IgD-negative memory B cell (primary cell): ENCODE measurements around the gene MEGF11. TPM values are rescaled to one million over a fixed set of nuclear protein-coding genes. Genes with fewer than 3 reads are reported as not detected.
A peak's percentile ranks its signal among the peaks of the same experiment; 100 is the strongest.
"Not testable (repeated sequence)": the region's sequence is repeated elsewhere in the genome, so short reads cannot be mapped to it uniquely, and the experiment has no call there.

Experiments used
- H3K27ac Mint-ChIP-seq, 3 donors: one replicate each; pipeline ENCODE4 v1.8.0; 2020 to 2022; ENCODE audit warnings: mild to moderate bottlenecking in 3 of 3, mixed read lengths in 3 of 3, moderate library complexity in 1 of 3
- H3K27me3 Mint-ChIP-seq: one replicate; pipeline ENCODE4 v1.8.0; 2021; ENCODE audit warnings: mixed read lengths
- H3K36me3 Mint-ChIP-seq: one replicate; pipeline ENCODE4 v1.8.0; 2020; ENCODE audit warnings: mild to moderate bottlenecking, mixed read lengths
- H3K4me1 Mint-ChIP-seq, 3 donors: one replicate each; pipeline ENCODE4 v1.8.0; 2020 to 2022; ENCODE audit warnings: mixed read lengths in 3 of 3, mild to moderate bottlenecking in 1 of 3
- H3K4me3 Mint-ChIP-seq, 4 donors: one replicate each; pipeline ENCODE4 v1.8.0; 2020 to 2022; ENCODE audit warnings: mild to moderate bottlenecking in 4 of 4, mixed read lengths in 4 of 4, moderate library complexity in 3 of 4
- H3K9me3 Mint-ChIP-seq, 3 donors: one replicate each; pipeline ENCODE4 v1.8.0; 2020 to 2021; ENCODE audit warnings: mixed read lengths in 3 of 3, mild to moderate bottlenecking in 1 of 3
- polyA plus RNA-seq: library from polyadenylated mRNA; unstranded; fragments of 300-500 nt; fragmentation: Illumina TruSeq; gene quantifications from one replicate; pipeline ENCODE4 v1.2.3, GENCODE V29; 2021

Gene MEGF11
- polyA plus RNA-seq, 1 donor from 2014 or later, result 0.41 TPM

DNA sequence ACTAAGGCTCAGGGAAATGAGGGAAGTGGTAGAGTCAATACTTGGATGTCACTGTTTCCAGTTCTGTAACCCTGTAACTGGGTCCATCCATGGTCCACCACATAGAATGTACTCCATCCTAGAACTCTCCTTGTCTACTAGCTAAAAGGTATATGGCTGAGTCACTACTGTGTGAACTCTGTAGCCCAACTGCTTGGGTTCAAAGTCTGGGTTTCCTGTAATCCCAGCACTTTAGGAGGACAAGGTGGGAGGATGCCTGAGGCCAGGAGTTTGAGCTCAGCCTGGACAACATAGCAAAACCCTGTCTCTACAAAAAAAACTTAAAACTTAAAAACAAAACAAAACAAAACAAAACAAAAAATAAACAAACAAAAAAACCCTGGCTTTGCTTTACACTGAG lies 34.5 kb upstream of the MEGF11 start:
- Mint-ChIP-seq H3K9me3 (no peaks in the 10 kb centered on the region), H3K36me3 (no peaks in the 10 kb centered on the region), H3K4me1 (peaks cover 14 to 23% (median 18%) of the 10 kb centered on the region in 3 donors), H3K27me3 (no peaks in the 10 kb centered on the region), H3K27ac (peak overlapping the region in 1 of 3 donors; percentile 70), H3K4me3 (no peak overlapping the region)

DNA sequence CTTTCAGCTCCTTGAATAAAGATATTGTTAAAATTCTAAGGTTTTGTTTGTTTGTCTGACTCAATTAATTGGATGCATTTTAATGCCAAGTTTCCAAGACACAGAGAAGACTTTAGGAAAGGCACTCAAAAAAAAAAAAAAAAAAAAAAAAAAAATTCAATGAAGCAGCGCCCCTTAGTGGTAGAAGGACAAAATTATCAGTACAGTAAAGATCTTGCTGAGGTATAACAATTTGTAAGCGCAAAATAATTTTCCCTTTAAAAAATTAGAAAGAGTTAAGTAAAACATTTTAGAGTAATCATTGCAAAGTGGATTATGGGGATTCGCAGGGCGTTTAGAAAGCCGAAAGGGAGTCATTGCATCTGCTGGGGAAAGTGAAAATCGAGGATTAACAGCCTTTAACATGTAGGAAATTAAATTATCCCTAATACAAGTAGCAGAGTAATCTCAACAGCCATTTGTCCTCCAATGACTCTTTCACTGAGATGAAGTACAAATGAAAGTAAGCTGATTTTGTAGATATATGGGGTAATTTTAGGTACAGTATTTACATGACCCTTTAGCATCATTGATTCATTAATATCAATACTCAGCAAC lies 34.0 kb upstream of the MEGF11 start:
- peak overlapping the region in 1 of 3 donors; percentile 70 for H3K27ac Mint-ChIP-seq
- peak overlapping the region in 1 of 4 donors; percentile 75 for H3K4me3 Mint-ChIP-seq
- no peaks in the 10 kb centered on the region for H3K9me3 Mint-ChIP-seq
- peaks cover 11 to 21% (median 17%) of the 10 kb centered on the region in 3 donors for H3K4me1 Mint-ChIP-seq
- no peaks in the 10 kb centered on the region for H3K27me3 Mint-ChIP-seq
- H3K36me3 Mint-ChIP-seq, result no peaks in the 10 kb centered on the region

DNA sequence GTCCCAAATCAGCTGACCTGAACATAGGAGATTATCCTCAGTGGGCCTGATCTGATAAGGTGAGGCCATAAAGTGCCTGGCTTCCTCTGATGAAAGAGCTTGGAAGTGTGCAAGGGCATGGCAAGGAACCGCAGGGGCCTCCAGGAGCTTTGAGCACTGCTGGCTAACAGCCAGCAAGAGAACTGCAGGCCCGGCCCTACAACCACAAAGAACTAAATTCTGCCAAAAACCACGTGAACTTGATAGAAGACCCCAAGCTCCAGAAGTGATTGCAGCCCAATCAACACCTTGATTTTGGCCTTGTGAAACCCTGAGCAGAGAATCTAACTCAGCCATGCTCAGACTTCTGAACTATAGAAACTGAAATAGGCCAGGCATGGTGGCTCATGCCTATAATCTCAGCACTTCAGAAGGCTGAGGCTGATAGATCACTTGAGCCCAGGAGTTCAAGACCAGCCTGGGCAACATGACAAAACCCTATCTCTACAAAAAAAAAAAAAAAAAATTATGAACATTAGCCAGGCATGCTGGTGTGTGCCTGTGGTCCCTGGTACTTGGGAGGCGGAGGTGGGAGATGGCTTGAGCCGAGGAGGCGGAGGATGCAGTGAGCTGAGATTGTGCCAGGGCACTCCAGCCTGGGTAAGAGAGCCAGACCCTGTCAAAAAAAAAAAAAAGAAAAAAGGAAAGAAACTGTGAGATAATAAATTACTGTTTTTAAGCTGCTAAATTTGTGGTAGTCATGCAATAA lies 32.2 kb upstream of the MEGF11 start:
- Mint-ChIP-seq H3K27me3 (no peaks in the 10 kb centered on the region), H3K9me3 (no peaks in the 10 kb centered on the region), H3K36me3 (no peaks in the 10 kb centered on the region), H3K4me1 (peaks cover 3 to 10% (median 9%) of the 10 kb centered on the region in 3 donors), H3K4me3 (no peak overlapping the region), H3K27ac (peak overlapping the region in 1 of 3 donors; percentile 47)

DNA sequence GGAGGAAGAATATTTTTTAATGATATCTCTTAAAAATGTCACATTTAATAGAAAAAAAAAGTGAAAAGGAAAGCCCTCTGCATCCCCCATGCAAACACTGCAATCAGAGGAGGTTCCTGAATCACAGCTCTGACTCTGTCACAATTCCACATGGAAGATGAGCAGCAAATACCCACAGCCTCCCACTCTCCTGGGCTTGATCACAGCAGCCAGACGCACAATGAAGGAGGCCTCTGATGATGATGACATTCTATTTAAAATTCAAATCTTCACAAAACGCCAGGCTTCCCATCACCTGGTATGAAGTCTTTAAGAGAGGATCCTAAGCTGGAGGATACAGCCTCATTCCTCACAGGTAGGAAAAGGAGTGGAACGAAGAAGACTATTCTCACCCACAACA lies 30.7 kb upstream of the MEGF11 start:
- Mint-ChIP-seq H3K27me3 (no peaks in the 10 kb centered on the region), H3K36me3 (no peaks in the 10 kb centered on the region), H3K9me3 (no peaks in the 10 kb centered on the region), H3K4me3 (no peak overlapping the region), H3K27ac (no peak overlapping the region), H3K4me1 (peaks cover 3 to 5% (median 3%) of the 10 kb centered on the region in 3 donors)

DNA sequence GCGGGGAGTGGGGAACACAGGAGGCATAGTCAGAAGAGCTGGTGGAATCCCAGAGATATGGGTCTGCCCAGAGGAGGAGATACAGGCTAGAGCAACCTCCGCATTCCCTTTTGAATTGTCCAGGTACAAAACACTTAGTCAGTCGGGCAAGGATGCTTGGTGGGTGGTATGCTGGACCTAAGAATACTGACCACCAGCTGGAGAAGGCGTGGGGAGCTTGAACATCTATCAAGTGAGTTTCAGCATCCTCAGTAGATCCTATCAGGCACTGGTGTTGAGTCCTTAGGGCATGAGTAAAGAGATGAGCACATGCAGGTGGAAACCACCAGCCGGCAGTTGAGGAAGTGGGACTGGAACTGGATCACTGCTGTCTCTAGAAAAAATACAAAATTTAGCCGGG lies 25.1 kb upstream of the MEGF11 start:
- no peak overlapping the region for H3K4me3 Mint-ChIP-seq
- H3K27me3 Mint-ChIP-seq, result no peaks in the 10 kb centered on the region
- peaks cover 2% of the 10 kb centered on the region for H3K36me3 Mint-ChIP-seq
- no peak overlapping the region for H3K27ac Mint-ChIP-seq
- peaks cover 0 to 9% (median 0%) of the 10 kb centered on the region in 3 donors for H3K9me3 Mint-ChIP-seq
- H3K4me1 Mint-ChIP-seq, result peaks cover 0 to 2% (median 1%) of the 10 kb centered on the region in 3 donors

DNA sequence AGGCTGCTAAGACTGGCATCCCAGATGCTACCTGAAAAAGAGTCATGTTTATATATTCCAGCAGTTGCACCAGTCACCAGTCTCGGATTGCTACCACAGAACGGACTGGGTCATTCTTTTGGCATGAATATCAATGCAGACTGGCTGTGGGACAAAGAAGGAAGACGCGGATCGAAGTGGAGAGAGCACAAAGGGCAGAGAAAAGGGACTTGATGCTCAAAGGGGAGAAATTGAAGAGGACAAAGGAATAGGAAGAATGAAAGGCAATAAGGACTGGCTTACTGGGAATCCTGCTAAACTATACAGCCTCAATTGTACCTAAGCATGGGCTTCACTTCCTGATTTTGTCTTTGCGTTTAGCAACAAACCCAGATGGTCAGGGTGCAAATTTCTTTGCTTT lies 24.5 kb upstream of the MEGF11 start:
- no peaks in the 10 kb centered on the region for H3K27me3 Mint-ChIP-seq
- peaks cover 2% of the 10 kb centered on the region for H3K36me3 Mint-ChIP-seq
- H3K27ac Mint-ChIP-seq, result no peak overlapping the region
- H3K4me1 Mint-ChIP-seq, result peaks cover 0 to 7% (median 5%) of the 10 kb centered on the region in 3 donors
- H3K9me3 Mint-ChIP-seq, result peaks cover 0 to 9% (median 0%) of the 10 kb centered on the region in 3 donors
- H3K4me3 Mint-ChIP-seq, result no peak overlapping the region

DNA sequence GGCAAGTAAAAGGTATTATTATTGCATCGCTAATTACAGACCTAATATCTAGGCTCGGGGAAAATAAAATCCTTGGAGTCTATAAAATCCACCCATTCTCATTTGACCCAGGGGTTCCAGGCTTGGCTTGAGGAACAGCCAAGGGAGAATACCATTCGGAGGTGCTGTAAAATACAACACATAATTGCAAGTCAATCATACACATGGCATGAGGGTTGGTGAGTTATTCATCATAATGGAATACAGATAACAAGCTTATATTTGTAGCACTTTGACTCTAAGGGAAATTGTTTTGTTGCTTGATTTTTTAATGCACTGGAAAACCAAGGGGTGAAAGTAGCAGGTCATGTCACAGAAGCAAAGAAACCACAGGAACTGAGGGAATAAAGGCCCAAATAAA lies 23.0 kb upstream of the MEGF11 start:
- H3K36me3 Mint-ChIP-seq, result peaks cover 2% of the 10 kb centered on the region
- peaks cover 0 to 9% (median 0%) of the 10 kb centered on the region in 3 donors for H3K9me3 Mint-ChIP-seq
- H3K27ac Mint-ChIP-seq, result no peak overlapping the region
- H3K27me3 Mint-ChIP-seq, result no peaks in the 10 kb centered on the region
- H3K4me1 Mint-ChIP-seq, result peaks cover 0 to 7% (median 5%) of the 10 kb centered on the region in 3 donors
- no peak overlapping the region for H3K4me3 Mint-ChIP-seq

DNA sequence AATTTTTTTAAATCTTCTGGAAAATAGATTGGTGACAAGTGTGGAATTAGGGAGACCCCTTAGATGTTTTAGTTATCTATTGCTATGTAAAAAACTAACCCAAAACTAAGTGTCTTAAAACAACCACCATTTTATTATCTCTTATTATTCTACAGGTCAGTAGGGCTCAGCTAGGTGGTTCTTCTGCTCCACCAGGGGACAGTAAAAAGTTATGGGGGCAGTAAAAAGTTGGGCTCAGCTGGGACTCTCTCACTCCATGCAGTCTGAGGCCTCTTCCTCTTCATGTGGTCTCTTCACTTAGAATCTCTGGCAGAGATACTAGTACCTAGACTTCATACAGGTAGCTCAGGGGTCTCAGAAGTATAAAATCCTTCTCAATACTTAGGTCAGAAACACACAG lies 21.8 kb upstream of the MEGF11 start:
- Mint-ChIP-seq H3K9me3 (peaks cover 0 to 9% (median 0%) of the 10 kb centered on the region in 3 donors), H3K36me3 (peaks cover 5% of the 10 kb centered on the region), H3K4me3 (no peak overlapping the region), H3K4me1 (peaks cover 0 to 7% (median 5%) of the 10 kb centered on the region in 3 donors), H3K27me3 (no peaks in the 10 kb centered on the region), H3K27ac (no peak overlapping the region)

DNA sequence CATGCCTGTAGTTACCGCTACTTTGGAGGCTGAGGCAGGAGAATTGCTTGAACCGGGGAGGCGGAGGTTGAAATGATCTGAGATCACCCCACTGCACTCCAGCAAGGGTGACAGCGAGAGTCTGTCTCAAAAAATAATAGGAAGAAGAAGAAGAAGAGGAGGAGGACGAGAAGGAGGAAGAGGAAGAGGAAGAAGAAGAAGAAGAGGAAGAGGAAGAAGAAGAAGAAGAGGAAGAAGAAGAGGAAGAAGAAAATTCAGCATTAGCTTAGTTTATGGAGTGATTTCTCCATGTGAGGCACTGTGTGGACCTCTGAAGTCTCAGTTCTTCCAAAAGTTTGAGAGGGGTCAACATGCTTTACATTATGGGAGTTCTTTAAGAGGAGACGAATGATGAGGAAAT lies 17.4 kb upstream of the MEGF11 start:
- H3K4me1 Mint-ChIP-seq, result peaks cover 0 to 8% (median 5%) of the 10 kb centered on the region in 3 donors
- no peaks in the 10 kb centered on the region for H3K27me3 Mint-ChIP-seq
- H3K27ac Mint-ChIP-seq, result no peak overlapping the region
- H3K36me3 Mint-ChIP-seq, result peaks cover 7% of the 10 kb centered on the region
- no peak overlapping the region for H3K4me3 Mint-ChIP-seq
- peaks cover 0 to 9% (median 0%) of the 10 kb centered on the region in 3 donors for H3K9me3 Mint-ChIP-seq

DNA sequence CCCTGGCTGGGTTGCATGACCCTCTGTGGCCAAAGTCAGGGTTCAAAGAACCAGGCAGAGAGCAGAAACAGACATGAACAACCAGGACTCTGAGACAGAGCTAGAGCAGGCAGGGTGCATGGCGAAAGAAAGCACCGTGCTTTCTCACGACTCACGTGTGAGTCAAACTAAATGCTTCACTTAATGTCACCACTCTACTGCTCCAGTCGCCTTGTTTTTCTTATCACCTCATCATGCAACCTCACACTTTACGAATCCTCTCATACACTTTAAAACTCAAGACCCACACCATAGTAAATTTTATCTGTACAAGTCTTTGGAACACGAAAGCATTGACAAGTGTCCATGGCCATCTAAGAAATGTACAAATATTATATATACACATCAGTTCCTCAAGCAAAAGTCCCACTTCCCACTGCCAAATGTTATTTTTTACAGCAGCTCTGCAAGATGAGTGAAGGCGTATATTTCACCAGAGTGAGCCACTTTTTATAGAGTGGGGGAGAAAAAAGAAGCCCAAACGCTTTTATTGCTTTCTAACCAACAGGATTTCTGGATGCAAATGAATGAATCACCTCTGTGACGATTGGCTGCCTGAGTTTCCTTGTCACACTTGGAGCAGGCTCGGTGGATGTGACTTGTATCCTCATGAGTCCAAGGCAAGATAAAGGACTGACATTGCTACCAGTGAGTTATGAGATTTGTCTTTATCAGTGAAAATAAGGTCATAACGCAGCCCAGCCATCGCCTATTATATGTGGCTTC lies 16.0 kb upstream of the MEGF11 start:
- Mint-ChIP-seq H3K9me3 (peaks cover 0 to 2% (median 0%) of the 10 kb centered on the region in 3 donors), H3K36me3 (peaks cover 6% of the 10 kb centered on the region), H3K27ac (no peak overlapping the region), H3K27me3 (no peaks in the 10 kb centered on the region), H3K4me3 (no peak overlapping the region), H3K4me1 (peaks cover 0 to 7% (median 5%) of the 10 kb centered on the region in 3 donors)

DNA sequence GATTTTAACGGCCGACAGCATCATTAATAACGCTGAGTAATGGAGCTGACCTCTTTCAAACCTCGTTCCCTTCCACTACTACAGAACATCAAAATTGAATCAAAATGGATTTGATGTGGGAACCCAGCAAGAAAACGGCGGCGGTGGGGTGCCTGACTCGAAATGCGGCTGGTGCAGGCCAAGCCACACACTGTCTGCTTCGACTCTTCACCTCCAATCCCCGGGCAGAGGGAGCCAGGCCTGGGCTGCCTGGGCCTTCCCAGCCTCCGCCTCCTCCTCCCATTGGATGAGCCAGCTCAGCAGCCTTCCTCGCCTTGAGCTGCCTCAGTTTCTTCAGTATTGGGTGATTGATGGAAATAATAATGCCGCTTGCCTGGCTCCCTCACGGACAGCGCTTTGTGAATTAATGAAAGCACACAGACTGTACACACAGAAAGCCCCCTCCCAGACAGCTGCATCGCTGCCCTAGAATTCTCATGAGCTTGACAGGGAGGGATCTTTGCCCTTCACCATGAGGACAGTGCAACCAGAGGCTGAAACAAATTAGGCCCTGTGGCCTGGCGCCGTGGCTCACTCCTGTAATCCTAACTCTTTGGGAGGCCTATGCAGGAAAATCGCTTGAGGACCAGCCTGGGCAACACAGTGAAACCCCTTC lies 11.4 kb upstream of the MEGF11 start:
- Mint-ChIP-seq H3K27me3 (peaks cover 6% of the 10 kb centered on the region), H3K27ac (no peak overlapping the region), H3K4me1 (peaks cover 0 to 3% (median 0%) of the 10 kb centered on the region in 3 donors), H3K4me3 (no peak overlapping the region), H3K9me3 (peaks cover 3 to 12% (median 3%) of the 10 kb centered on the region in 3 donors), H3K36me3 (peaks cover 5% of the 10 kb centered on the region)

DNA sequence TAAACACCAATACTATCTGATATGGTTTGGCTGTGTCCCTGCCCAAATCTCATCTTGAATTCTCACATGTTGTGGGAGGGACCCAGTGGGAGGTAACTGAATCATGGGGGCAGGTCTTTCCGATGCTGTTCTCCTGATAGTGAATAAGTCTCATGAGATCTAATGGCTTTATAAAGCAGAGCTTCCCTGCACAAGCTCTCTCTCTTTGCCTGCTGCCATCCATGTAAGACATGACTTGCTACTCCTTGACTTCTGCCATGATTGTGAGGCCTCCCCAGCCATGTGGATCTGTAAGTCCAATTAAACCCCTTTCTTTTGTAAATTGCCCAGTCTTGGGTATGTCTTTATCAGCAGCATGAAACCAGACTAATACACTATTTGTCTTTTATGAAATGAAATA lies 9.3 kb upstream of the MEGF11 start:
- not testable (repeated sequence) for H3K4me1 Mint-ChIP-seq, H3K36me3 Mint-ChIP-seq, H3K4me3 Mint-ChIP-seq, H3K27ac Mint-ChIP-seq
- Mint-ChIP-seq H3K27me3 (peaks cover 12% of the 10 kb centered on the region), H3K9me3 (peaks cover 3 to 12% (median 3%) of the 10 kb centered on the region in 3 donors)

DNA sequence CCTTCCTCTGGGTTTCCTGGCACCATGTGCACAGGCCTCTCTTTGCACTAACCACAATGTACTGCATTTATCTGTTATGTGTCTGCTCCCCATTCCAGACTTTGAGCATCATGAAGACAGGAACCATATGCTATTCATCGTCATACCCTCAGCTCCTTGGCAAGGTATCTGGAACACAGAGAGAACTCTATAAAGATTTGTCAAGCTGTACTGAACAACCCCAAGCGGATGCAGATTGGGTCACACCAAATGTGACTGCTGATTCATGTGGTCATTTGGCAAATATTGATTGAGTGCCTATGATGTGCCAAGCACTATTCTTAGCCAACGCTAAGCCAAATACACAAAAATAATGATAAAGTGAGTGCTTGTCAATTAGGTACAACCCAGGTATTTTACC lies 7.5 kb upstream of the MEGF11 start:
- H3K4me3 Mint-ChIP-seq, result no peak overlapping the region
- H3K36me3 Mint-ChIP-seq, result peaks cover 2% of the 10 kb centered on the region
- peaks cover 0 to 2% (median 0%) of the 10 kb centered on the region in 3 donors for H3K4me1 Mint-ChIP-seq
- peaks cover 16% of the 10 kb centered on the region for H3K27me3 Mint-ChIP-seq
- peaks cover 3 to 12% (median 3%) of the 10 kb centered on the region in 3 donors for H3K9me3 Mint-ChIP-seq
- no peak overlapping the region for H3K27ac Mint-ChIP-seq

DNA sequence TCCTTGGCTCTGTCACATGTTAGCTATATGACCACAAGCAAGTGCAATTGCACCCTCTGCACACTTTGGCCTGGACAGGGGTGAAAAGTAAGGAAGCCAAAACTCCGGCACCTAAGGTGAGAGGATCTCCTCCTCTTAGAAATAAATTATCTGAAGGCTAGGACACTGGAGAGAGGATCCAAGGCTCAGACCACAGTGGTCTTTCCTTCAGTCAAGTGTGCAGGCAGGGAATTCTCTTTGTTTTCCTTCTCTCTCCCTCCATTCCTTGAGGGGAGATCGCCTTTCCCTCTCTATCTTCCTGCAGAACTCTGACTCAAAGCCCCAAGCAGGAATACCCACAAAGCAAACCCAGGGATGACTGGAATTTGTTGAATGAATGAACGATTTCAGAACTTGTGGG lies 3.1 kb upstream of the MEGF11 start:
- H3K9me3 Mint-ChIP-seq, result no peaks in the 10 kb centered on the region
- H3K4me1 Mint-ChIP-seq, result peaks cover 8 to 11% (median 9%) of the 10 kb centered on the region in 3 donors
- H3K27me3 Mint-ChIP-seq, result peaks cover 40% of the 10 kb centered on the region
- no peak overlapping the region for H3K27ac Mint-ChIP-seq
- no peak overlapping the region for H3K4me3 Mint-ChIP-seq
- no peaks in the 10 kb centered on the region for H3K36me3 Mint-ChIP-seq
